ENCODE results near the gene ALKBH2.

ALKBH2 gene

DNA sequence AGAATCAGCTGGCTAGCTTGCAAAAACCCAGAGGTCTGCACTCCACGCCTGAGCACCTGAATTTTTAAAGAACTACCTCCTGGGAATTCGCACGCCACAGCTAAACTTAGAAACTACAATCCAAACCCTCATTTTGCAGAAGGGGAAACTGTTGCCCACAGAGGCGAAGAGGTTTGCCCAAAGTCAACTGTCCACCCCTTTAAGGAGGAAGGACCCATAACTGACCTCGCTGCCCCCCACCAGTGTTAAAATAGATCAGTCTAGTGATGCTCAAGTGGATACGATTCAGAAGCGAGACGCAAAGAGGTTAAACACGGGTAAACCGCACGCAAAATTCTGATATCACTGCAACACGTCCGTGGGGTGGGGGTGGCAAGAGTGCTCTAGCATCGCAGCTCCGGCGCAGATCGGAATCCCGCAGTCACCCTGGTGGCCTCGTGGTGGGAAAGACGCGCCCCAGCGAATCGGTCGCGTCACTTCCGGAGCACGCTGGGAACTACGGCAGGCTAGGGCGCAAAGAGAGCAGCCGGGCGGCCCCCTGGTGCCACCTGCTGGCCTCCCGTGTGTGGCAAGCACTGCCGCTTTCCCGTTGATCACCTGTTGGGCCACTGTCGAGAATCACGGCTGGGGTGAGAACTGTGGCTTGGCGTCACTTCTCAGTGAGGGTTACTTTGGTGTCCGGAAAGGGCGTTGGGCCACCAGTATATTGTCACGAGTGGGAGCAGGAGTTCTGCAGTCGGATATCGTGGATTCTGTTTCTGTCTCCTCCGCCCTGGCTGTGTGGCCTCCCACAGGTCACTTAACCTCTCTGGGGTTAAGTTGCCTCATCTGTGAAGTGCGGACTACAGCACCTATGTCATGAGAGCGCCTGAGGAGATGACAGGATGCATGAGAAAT lies at the start of gene ALKBH2:
TSS of gene ALKBH2 (minus strand) at position 451 of the 897 bp plus-strand sequence. CDS start 686 bp downstream, outside the sequence.
- peak within 1 kb of the TSS; percentile 76 for H3K4me3 Mint-ChIP-seq
- no peaks in the 10 kb centered on the region for H3K9me3 Mint-ChIP-seq
- DNase-seq: peak; percentile 95
- CTCF ChIA-PET: interaction anchor here (0.9 to 4.9 kb wide), 13 partner anchors 10 to 528 kb away, joined by 3 to 19 read pairs (median 4); no protein-coding TSS in a partner anchor
- H3K36me3 Mint-ChIP-seq: peaks cover 9% of the 10 kb centered on the region
- no peaks in the 10 kb centered on the region for H3K27me3 Mint-ChIP-seq
- peak within 1 kb of the TSS; percentile 83 for H3K27ac Mint-ChIP-seq
- peaks cover 42% of the 10 kb centered on the region for H3K4me1 Mint-ChIP-seq

DNA sequence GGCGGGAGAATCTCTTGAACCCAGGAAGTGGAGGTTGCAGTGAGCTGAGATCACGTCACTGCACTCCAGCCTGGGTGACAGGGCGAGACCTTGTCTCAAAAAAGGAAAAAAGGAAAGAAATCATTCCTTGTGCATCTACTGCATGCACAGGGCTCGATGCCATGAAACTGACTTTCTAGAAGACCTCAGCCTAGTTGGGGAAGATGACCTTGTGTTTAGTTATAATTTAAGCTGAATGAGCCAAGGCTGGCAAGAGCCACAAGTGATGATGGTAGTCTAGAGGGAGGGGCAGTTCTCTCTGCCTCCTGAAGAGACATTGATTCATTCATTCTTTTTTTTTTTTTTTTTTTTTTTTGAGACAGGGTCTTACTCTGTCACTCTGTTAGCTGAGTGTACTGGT lies 47.3 kb upstream of the ALKBH2 start:
- Mint-ChIP-seq H3K4me3 (no peak overlapping the region), H3K27ac (no peak overlapping the region), H3K36me3 (no peaks in the 10 kb centered on the region), H3K9me3 (no peaks in the 10 kb centered on the region), H3K4me1 (peaks cover 11% of the 10 kb centered on the region), H3K27me3 (peaks cover 11% of the 10 kb centered on the region)
- DNase-seq: no peak
- CTCF ChIA-PET: interaction anchor here (0.6 kb wide), 1 partner anchor 573 kb away, joined by 3 read pairs; no protein-coding TSS in a partner anchor

DNA sequence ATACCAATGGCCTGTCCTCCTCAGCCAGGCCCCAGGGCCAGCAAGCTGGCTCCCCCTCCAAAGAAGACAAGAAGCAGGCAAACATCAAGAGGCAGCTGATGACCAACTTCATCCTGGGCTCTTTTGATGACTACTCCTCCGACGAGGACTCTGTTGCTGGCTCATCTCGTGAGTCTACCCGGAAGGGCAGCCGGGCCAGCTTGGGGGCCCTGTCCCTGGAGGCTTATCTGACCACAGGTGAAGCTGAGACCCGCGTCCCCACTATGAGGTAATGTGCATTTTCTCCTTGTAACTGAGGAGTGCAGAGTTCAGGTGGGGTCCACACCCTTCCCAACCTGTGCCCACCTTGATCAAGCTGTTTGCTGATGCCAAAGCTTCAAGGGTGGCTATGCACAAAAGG lies 46.5 kb upstream of the ALKBH2 start:
- Mint-ChIP-seq H3K36me3 (no peaks in the 10 kb centered on the region), H3K4me1 (peaks cover 11% of the 10 kb centered on the region), H3K4me3 (no peak overlapping the region), H3K27ac (no peak overlapping the region), H3K9me3 (no peaks in the 10 kb centered on the region), H3K27me3 (peaks cover 11% of the 10 kb centered on the region)
- CTCF ChIA-PET: no interaction called here
- DNase-seq: no peak

DNA sequence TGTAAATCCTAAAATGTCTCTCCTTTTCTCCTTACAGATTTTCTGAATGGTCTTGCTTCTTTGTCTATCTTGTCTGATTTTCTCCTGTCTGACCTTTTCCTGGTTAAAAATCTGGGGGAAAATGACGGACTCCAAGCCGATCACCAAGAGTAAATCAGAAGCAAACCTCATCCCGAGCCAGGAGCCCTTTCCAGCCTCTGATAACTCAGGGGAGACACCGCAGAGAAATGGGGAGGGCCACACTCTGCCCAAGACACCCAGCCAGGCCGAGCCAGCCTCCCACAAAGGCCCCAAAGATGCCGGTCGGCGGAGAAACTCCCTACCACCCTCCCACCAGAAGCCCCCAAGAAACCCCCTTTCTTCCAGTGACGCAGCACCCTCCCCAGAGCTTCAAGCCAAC lies 46.1 kb upstream of the ALKBH2 start:
- Mint-ChIP-seq H3K36me3 (no peaks in the 10 kb centered on the region), H3K27ac (no peak overlapping the region), H3K4me1 (peaks cover 11% of the 10 kb centered on the region), H3K4me3 (no peak overlapping the region), H3K9me3 (no peaks in the 10 kb centered on the region), H3K27me3 (peaks cover 11% of the 10 kb centered on the region)
- CTCF ChIA-PET: interaction anchor here (0.9 to 1.0 kb wide), 2 partner anchors 27 to 250 kb away, joined by 3 to 4 read pairs; no protein-coding TSS in a partner anchor
- DNase-seq: no peak

DNA sequence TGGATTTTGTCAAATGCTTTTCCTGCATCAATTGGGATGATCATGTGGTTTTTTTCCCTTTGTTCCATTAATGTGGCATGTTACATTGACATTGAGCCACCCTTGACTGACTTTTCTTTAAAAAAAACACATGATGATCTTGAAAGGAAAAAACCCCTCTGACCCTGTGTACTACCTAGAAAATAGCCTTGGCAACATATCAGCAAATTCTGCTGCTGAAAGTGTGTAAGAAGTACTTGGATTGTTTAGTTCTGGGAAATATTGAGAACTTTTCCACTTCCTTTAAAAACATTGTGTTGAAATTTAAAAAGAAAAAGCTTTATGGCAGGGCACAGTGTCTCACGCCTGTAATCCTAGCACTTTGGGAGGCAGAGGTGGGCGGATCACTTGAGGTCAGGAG lies 43.8 kb upstream of the ALKBH2 start:
- Mint-ChIP-seq H3K4me3 (no peak overlapping the region), H3K27ac (no peak overlapping the region), H3K4me1 (no peaks in the 10 kb centered on the region), H3K36me3 (no peaks in the 10 kb centered on the region), H3K27me3 (peaks cover 16% of the 10 kb centered on the region), H3K9me3 (no peaks in the 10 kb centered on the region)
- no peak for DNase-seq
- CTCF ChIA-PET: no interaction called here

DNA sequence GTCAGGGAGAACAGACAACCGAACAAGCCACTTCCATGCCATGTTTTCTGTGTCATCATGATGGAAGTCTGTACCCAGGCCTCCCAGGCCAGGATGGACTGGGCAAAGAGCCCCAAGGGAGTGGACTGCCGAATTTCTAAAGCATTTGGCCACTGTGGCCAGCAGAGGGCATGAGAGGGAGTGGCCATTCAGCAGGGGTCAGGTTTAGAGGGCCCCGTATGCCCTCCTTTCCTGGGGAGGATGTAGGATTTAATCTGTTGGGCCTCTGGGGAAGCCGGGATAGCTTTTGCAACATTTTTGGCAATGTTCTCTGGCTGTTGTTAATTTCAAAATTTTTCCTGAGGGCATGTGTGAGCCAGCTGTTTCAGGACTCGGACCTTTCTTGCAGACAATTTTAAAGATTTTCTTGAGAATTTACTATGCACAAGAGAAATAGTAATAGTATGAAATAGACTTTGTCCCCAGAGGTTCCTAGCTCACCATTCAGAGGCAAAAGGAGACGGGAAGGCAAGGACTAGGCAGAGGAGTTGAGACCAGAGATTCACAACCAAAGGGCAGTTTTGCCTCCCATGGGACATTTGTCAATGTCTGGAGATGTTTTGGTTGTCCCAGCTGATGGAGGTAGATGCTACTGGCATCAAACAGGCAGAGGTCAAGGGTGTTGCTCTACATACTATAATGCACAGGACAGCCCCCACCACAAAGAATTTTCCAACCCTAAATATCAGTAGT lies 41.1 kb upstream of the ALKBH2 start:
- DNase-seq: no peak
- Mint-ChIP-seq H3K36me3 (no peaks in the 10 kb centered on the region), H3K4me3 (no peak overlapping the region), H3K4me1 (no peaks in the 10 kb centered on the region), H3K27ac (no peak overlapping the region), H3K9me3 (no peaks in the 10 kb centered on the region), H3K27me3 (peaks cover 12% of the 10 kb centered on the region)
- CTCF ChIA-PET: interaction anchor here (0.9 kb wide), 1 partner anchor 21 kb away, joined by 3 read pairs; no protein-coding TSS in a partner anchor

DNA sequence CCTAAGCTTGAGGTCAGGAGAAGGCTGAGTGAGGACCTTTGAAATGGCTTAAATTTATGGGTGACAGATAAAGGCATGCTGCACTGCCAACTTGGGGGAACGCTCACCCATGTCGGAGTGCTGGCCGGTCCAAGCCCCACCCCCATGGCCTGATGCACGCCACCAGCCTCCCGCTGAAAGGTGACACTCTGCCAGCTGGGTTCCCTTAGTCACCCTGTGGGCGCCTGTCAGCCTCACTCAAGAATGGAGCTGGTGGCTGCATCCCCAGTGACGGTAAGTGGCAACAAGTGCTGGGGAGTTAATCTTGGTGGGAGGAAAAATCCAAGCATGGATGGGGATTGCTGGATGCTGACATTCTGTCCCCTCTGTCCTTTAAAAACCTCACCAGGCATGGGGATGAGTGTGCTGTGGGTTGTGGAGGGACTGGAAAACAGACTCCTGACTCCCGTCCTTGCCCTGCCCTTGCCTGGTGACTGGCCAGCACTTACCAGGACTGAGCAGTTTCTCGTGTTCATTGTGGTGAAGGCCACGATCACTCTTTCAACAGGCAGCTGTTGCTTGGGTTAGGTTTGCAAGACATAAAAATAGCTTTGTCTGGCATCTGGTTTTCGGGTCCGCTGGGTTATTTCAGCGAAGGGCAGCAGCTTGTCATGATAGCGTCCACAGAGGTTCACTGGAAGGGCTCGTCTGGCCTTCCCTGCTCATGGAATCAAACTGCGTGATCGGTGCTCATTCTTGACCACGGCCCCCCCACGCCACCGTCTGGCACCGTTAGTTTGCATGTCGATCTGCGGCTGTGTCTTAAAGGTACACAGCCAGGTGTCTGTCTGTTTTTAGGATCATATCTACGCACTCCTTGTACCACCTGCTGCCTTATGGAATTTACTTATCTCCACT lies 38.1 kb upstream of the ALKBH2 start:
- CTCF ChIA-PET: interaction anchor here (0.6 to 1.3 kb wide), 3 partner anchors 12 to 105 kb away, joined by 3 read pairs; no protein-coding TSS in a partner anchor
- no peak overlapping the region for H3K4me3 Mint-ChIP-seq
- H3K27ac Mint-ChIP-seq: no peak overlapping the region
- H3K27me3 Mint-ChIP-seq: peaks cover 9% of the 10 kb centered on the region
- no peak for DNase-seq
- no peaks in the 10 kb centered on the region for H3K36me3 Mint-ChIP-seq
- H3K4me1 Mint-ChIP-seq: no peaks in the 10 kb centered on the region
- H3K9me3 Mint-ChIP-seq: no peaks in the 10 kb centered on the region

DNA sequence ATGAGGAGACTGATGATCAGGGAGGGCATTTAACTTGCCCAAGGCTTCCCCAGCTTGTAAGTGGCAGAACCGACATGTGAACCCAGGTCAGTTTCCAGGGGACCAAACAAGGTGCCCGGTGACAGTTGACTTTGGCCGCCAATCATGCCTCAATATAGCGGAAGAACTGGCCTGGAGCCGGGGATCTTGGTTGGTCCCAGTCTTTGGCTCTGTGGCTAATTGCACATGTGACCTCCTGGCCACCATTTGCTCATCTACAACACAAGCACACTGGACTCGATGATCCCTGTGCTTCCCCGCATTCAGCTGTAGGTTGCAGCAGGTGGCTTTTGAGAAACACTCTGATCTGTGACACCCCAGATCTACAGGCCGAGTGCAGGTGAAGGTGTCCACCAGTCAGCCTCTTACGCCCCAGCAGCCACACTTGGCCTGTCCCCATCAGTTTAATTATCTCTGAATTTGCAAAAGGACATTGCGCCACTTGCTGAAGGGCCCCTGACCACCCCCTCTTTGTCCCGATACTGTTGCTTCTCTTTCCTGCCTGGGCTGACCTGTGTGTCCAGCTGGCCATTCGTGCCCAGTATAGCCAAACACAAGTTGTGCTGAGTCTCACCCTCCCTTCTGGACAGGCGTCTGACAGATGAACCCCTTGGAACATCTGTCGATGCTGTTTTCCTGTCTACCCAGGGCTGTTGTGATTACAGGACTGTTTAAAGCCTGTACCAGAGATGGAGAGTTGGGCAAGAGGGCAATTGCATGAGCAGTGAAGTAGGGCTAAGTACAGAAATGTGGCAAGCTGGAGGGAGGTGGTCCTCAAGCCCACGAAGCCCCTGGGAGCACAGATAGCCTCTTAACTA lies 37.3 kb upstream of the ALKBH2 start:
- no peaks in the 10 kb centered on the region for H3K9me3 Mint-ChIP-seq
- no peak overlapping the region for H3K27ac Mint-ChIP-seq
- DNase-seq: no peak
- no peaks in the 10 kb centered on the region for H3K4me1 Mint-ChIP-seq
- peaks cover 6% of the 10 kb centered on the region for H3K27me3 Mint-ChIP-seq
- no peak overlapping the region for H3K4me3 Mint-ChIP-seq
- H3K36me3 Mint-ChIP-seq: no peaks in the 10 kb centered on the region
- CTCF ChIA-PET: interaction anchor here (0.6 kb wide), 1 partner anchor 106 kb away, joined by 3 read pairs; no protein-coding TSS in a partner anchor

DNA sequence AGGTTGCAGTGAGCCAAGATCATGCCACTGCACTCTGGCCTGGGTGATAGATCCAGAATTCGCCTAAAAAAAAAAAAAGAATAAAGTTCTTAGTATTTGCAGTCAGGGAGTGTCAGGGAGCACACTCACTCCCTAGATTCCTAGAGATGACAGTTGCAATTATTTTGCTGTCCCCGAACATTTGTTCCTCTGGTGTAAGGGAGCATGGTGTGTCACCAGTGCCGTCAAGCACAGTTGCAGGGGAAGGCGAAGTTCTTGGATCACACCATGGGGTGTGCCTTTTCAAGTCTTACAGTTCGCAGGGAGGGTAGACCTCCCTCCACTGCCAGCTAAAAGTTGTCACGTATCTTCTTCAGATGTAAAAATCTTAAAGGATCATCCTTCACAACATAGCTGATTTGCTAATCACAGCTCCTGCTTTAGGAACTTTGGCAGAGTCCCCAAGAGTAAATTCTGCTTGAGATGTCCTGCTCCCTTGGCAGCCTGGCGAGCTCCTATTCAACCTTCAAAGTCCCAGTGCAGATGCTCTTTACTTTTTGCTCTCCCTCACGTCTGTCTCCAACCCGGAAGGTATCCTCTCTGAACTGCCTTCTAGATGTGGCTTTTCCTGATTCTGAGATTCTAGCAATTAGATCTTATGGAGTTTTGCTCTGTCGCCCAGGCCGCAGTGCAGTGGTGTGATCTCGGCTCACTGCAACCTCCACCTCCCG lies 34.4 kb upstream of the ALKBH2 start:
- no peak overlapping the region for H3K27ac Mint-ChIP-seq
- no peaks in the 10 kb centered on the region for H3K36me3 Mint-ChIP-seq
- CTCF ChIA-PET: interaction anchor here (1.6 kb wide), 1 partner anchor 10 kb away, joined by 5 read pairs; no protein-coding TSS in a partner anchor

DNA sequence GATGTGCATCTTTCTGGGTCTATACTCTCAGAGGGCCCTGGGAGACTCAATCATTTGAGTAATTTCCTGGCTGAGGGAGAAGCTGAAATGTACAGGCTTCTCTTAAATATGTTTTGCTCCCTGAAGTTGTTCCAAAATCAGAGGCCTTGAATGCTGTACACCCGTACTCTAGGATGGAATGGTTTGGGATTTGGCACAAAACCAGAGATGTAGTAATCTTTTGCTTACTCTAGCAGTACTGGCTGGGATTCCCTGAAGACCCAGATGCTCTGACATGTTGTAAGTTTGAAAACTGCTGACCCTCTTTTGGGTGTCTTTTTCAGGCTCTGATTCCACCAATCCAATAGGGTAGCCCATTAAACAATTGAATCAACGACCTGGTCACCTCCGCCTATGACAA lies 33.5 kb upstream of the ALKBH2 start:
- Mint-ChIP-seq H3K27ac (no peak overlapping the region), H3K4me3 (no peak overlapping the region), H3K4me1 (no peaks in the 10 kb centered on the region), H3K9me3 (no peaks in the 10 kb centered on the region), H3K27me3 (no peaks in the 10 kb centered on the region), H3K36me3 (no peaks in the 10 kb centered on the region)
- CTCF ChIA-PET: interaction anchor here (1.1 to 1.6 kb wide), 2 partner anchors 9 to 15 kb away, joined by 3 to 5 read pairs; no protein-coding TSS in a partner anchor
- DNase-seq: no peak

More for the DNA sequence above, 34.4 kb upstream of the ALKBH2 start:
- Mint-ChIP-seq H3K4me3 (no peak overlapping the region), H3K9me3 (no peaks in the 10 kb centered on the region), H3K4me1 (no peaks in the 10 kb centered on the region), H3K27me3 (no peaks in the 10 kb centered on the region)
- DNase-seq: no peak

DNA sequence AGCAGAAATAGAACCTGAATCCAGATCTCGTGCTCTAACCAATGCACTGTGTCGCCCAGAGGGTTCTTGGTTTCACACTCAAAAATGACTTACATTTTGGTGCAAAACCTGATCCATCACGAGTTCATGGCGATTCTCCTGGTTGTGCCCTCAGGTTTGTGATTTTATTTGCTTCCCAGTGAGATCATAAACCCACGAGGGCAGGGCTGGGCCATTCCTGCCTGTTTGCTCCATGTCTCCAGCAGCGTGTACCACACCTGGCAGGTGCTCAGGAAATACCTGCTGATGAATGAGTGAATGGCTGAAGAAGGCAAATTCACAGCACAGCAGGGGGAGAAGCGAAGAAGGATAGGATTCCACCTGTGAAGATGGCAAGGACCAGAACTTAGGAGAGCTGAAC lies 32.5 kb upstream of the ALKBH2 start:
- H3K27ac Mint-ChIP-seq: no peak overlapping the region
- H3K36me3 Mint-ChIP-seq: no peaks in the 10 kb centered on the region
- CTCF ChIA-PET: interaction anchor here (1.1 kb wide), 1 partner anchor 14 kb away, joined by 3 read pairs; no protein-coding TSS in a partner anchor

DNA sequence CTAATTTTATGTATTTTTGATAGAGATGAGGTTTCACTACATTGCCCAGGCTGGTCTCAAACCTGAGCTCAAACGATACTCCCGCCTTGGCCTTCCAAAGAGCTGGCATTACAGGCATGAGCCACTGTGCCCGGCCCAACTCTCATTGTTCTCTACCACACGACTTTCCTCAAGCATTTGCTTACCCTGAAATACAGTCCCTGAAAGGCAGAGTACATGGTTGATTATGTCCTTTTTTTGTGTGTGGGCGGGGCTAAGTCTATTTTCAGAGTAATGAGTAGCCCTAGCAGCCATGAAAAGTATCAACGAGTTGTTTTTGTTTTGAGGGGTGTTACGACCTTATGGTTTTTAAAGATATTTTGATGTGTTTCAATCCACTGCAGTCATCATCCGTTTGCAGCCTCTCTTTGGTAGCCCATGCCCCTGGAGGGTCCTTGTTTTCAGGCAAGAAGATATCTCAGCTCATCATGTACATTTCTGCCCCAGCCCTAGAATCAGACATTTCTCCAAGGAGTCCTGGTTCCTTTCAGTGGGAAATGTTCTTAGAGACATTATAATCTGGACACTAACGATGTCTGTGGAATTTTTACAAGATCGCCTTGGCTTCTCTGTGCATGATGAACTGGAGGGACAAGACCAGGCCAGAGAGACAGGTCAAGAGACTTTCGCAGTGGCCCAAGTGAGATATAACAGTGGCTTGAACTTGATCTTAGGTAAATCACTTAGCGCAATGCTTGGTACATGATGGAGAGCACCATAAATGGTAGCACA lies 31.8 kb upstream of the ALKBH2 start:
- DNase-seq: no peak
- no peaks in the 10 kb centered on the region for H3K4me1 Mint-ChIP-seq
- no peak overlapping the region for H3K4me3 Mint-ChIP-seq
- no peaks in the 10 kb centered on the region for H3K9me3 Mint-ChIP-seq
- no peaks in the 10 kb centered on the region for H3K36me3 Mint-ChIP-seq
- no peak overlapping the region for H3K27ac Mint-ChIP-seq
- no peaks in the 10 kb centered on the region for H3K27me3 Mint-ChIP-seq
- CTCF ChIA-PET: no interaction called here

More for the DNA sequence above, 32.5 kb upstream of the ALKBH2 start:
- Mint-ChIP-seq H3K4me3 (no peak overlapping the region), H3K27me3 (no peaks in the 10 kb centered on the region), H3K4me1 (no peaks in the 10 kb centered on the region), H3K9me3 (no peaks in the 10 kb centered on the region)
- DNase-seq: no peak
